MCF 10A (cell line): ENCODE data around the gene CDKN1B. TPM values are rescaled to one million over a fixed set of nuclear protein-coding genes. Genes with fewer than 3 reads are reported as not detected.
A peak's percentile ranks its signal among the peaks of the same experiment; 100 is the strongest.

ENCODE experiments used
- BruUV-seq: library from RNA; stranded (reverse); fragments of 400-500 nt; replicated peaks from 2 replicates; lab custom pipeline; 2021; lab: Mats Ljungman, UMichigan
- CTCF ChIA-PET: fragments of 300-600 bp; sonication (Branson Sonifier 250); formaldehyde crosslinking; extraction: SDS; loops from one replicate; lab custom pipeline; 2021; ENCODE audit warnings: antibody characterized with exemption, inconsistent platforms; lab: Yijun Ruan, JAX
- POLR2A ChIA-PET: fragments of 300-600, 350-650 bp; sonication (Branson Sonifier 250); formaldehyde crosslinking; extraction: SDS; loops from one replicate; lab custom pipeline; 2020; ENCODE audit warnings: antibody characterized with exemption, inconsistent platforms; lab: Yijun Ruan, JAX
- DNase-seq: peaks from one replicate; pipeline ENCODE4 v3.0.0-alpha.2; 2018; ENCODE audit not compliant: unreplicated experiment
- H3K27ac Mint-ChIP-seq: one replicate; pipeline ENCODE4 v1.8.0; 2022; ENCODE audit warnings: mild to moderate bottlenecking, low read depth, mixed read lengths; ENCODE audit not compliant: unreplicated experiment
- H3K27me3 Mint-ChIP-seq: one replicate; pipeline ENCODE4 v1.8.0; 2022; ENCODE audit warnings: mixed read lengths; ENCODE audit not compliant: insufficient read depth, unreplicated experiment
- H3K36me3 Mint-ChIP-seq: one replicate; pipeline ENCODE4 v1.8.0; 2022; ENCODE audit warnings: mild to moderate bottlenecking, moderate library complexity, mixed read lengths; ENCODE audit not compliant: insufficient read depth, unreplicated experiment
- H3K4me1 Mint-ChIP-seq: one replicate; pipeline ENCODE4 v1.8.0; 2022; ENCODE audit warnings: mixed read lengths; ENCODE audit not compliant: insufficient read depth, unreplicated experiment
- H3K4me3 Mint-ChIP-seq: one replicate; pipeline ENCODE4 v1.8.0; 2022; ENCODE audit warnings: mild to moderate bottlenecking, moderate library complexity, mixed read lengths; ENCODE audit not compliant: unreplicated experiment
- H3K9me3 Mint-ChIP-seq: one replicate; pipeline ENCODE4 v1.8.0; 2022; ENCODE audit warnings: mixed read lengths; ENCODE audit not compliant: unreplicated experiment
- intact Hi-C: fragments of 100-400 bp; cut with micrococcal nuclease; formaldehyde crosslinking; loops from 2 replicates; pipeline ENCODE4 v1.14.1; 2022
- total RNA-seq: library from RNA; stranded (reverse); gene quantifications from 2 replicates; pipeline ENCODE4 v1.2.3, GENCODE V29; 2022
- TF ChIP-seq, protein P1 (sequence below): fragments of 200-600 bp; IDR thresholded peaks from one replicate; pipeline ENCODE4 v1.8.0; 2022; ENCODE audit warnings: antibody characterized with exemption, mild to moderate bottlenecking; ENCODE audit not compliant: unreplicated experiment

CDKN1B gene
- total RNA-seq, 1 experiment from 2014 or later: 33.9 TPM

DNA sequence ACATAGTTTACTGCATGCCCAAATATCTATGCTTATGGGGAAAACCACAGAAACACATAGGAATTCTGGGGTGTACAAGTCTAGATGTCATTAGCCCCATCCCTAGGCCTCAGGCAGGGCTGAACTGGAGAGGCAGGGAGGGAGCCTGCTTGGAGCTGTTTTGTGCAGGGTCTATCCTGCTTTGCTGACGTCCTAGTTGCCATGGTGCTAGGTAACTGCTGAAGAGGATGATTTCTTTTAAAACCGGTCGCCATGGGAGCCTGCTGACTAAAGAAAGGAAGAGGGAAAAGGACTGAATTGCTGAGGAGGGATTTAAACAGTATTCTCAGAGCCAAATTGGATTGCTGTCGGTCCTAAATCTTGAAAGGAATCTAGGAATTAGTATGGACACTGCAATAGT is 31.9 kb upstream of the CDKN1B start:
- BruUV-seq: no TSS peak
- Mint-ChIP-seq H3K27ac (no peak overlapping the region), H3K4me3 (no peak overlapping the region), H3K36me3 (no peaks in the 10 kb centered on the region), H3K4me1 (no peaks in the 10 kb centered on the region), H3K9me3 (no peaks in the 10 kb centered on the region), H3K27me3 (no peaks in the 10 kb centered on the region)
- DNase-seq: no peak
- TF ChIP-seq, protein P1, sequence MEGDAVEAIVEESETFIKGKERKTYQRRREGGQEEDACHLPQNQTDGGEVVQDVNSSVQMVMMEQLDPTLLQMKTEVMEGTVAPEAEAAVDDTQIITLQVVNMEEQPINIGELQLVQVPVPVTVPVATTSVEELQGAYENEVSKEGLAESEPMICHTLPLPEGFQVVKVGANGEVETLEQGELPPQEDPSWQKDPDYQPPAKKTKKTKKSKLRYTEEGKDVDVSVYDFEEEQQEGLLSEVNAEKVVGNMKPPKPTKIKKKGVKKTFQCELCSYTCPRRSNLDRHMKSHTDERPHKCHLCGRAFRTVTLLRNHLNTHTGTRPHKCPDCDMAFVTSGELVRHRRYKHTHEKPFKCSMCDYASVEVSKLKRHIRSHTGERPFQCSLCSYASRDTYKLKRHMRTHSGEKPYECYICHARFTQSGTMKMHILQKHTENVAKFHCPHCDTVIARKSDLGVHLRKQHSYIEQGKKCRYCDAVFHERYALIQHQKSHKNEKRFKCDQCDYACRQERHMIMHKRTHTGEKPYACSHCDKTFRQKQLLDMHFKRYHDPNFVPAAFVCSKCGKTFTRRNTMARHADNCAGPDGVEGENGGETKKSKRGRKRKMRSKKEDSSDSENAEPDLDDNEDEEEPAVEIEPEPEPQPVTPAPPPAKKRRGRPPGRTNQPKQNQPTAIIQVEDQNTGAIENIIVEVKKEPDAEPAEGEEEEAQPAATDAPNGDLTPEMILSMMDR: no peak
- ChIA-PET CTCF (interaction anchor here (0.7 kb wide), 1 partner anchor 17 kb away, joined by 3 read pairs; no protein-coding TSS in a partner anchor), POLR2A (no interaction called here)
- intact Hi-C loops: no loop called here

DNA sequence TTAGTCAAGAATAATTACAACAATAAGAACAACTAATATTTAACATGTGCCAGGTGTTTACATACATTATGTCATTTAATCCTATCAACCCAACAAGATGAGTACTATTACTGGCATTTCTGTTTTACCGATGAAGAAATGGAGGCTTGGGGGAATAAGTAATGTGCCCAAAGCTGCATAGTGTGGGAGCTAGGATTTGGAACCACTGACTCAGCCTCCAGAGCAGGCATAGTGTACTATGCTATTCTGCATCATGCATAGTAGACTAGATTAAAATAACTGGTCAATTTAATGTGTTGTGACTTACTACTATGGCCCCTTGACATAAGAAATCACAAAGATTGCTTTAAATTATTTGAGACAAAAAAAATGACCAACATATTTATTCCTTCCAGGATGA is 30.7 kb upstream of the CDKN1B start:
- H3K9me3 Mint-ChIP-seq: no peaks in the 10 kb centered on the region
- no peak overlapping the region for H3K27ac Mint-ChIP-seq
- ChIA-PET POLR2A (interaction anchor here (1.8 kb wide), 1 partner anchor 10 kb away, joined by 6 read pairs; no protein-coding TSS in a partner anchor), CTCF (no interaction called here)
- H3K36me3 Mint-ChIP-seq: no peaks in the 10 kb centered on the region
- BruUV-seq: no TSS peak
- DNase-seq: no peak
- intact Hi-C loops: no loop called here
- TF ChIP-seq, protein P1: no peak
- H3K4me1 Mint-ChIP-seq: no peaks in the 10 kb centered on the region
- H3K27me3 Mint-ChIP-seq: no peaks in the 10 kb centered on the region
- no peak overlapping the region for H3K4me3 Mint-ChIP-seq

DNA sequence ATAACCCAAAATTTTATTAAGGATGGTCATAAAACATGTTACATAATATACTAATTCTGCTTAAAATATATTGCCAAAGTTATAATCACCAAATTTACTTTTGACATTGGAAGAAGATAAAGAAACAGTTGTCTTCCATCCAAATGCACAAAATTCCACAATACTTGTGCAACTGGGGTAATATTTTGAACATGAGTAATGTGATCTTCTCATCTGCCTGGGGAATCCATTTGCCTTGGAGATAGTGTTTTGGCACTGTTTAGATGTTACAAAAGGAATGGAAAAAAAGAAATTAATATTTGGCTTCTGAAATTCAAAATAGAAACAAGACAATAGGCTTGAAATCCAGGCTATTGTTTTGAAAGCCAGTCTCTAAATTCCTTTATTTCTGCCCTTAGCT is 30.2 kb upstream of the CDKN1B start:
- Mint-ChIP-seq H3K4me1 (no peaks in the 10 kb centered on the region), H3K36me3 (no peaks in the 10 kb centered on the region), H3K27ac (no peak overlapping the region), H3K4me3 (no peak overlapping the region), H3K9me3 (no peaks in the 10 kb centered on the region), H3K27me3 (no peaks in the 10 kb centered on the region)
- ChIA-PET POLR2A (interaction anchor here (1.8 kb wide), 1 partner anchor 10 kb away, joined by 6 read pairs; no protein-coding TSS in a partner anchor), CTCF (interaction anchor here (0.8 kb wide), 1 partner anchor 8 kb away, joined by 3 read pairs; no protein-coding TSS in a partner anchor)
- no TSS peak for BruUV-seq
- TF ChIP-seq, protein P1: no peak
- intact Hi-C loops: no loop called here
- peak; percentile 22 for DNase-seq

DNA sequence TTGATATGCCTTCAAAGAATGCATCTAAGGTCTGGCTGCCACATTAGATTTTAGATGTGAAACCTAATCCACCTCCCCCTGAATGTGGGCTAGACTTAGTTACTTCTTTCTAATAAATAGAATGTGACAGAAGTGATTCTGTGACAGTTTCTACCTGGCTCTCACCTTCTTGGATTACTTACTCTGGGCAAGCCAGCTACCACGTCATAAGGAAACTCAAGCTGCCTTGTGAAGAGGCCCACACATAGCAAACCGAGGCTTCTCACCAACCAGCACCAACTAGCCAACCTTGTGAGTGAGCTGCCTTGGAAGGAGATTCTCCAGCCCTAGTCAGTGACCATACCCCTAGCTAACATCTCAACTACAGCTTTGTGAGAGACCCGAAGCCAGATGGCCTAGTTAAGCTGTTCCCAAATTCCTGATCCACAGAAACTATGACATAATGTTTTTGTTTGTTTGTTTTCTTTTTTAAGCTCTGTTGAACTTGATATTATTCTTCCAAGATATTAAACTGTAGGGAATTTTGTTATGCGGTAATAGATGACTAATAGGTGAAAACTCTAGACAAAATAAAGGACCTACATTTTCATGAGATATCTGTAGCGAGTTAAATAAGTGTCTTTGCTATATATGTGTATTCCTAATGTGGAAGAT is 27.4 kb upstream of the CDKN1B start:
- Mint-ChIP-seq H3K4me1 (no peaks in the 10 kb centered on the region), H3K4me3 (no peak overlapping the region), H3K9me3 (no peaks in the 10 kb centered on the region), H3K36me3 (no peaks in the 10 kb centered on the region), H3K27me3 (no peaks in the 10 kb centered on the region), H3K27ac (no peak overlapping the region)
- TF ChIP-seq, protein P1: no peak
- no TSS peak for BruUV-seq
- intact Hi-C loops: no loop called here
- ChIA-PET POLR2A (interaction anchor here (0.6 to 0.7 kb wide), 2 partner anchors 26 to 423 kb away, joined by 3 read pairs; partner anchors contain the start of gene LRP6), CTCF (interaction anchor here (0.6 to 0.9 kb wide), 3 partner anchors 33 to 609 kb away, joined by 3 to 4 read pairs (median 3); no protein-coding TSS in a partner anchor)
- no peak for DNase-seq
